NOMO-1 treated with DMSO at 0.1 percent for 48 hours (cell line): ENCODE data around the gene C1orf52.

Experiments
- DNase-seq: peaks from one replicate; lab custom pipeline; 2025; ENCODE audit not compliant: unreplicated experiment; lab: John Stamatoyannopoulos, UW

The C1orf52 gene

GRCh38 chr1:85237613-85238012, 21.8 kb downstream of the C1orf52 start:
- no peak for DNase-seq

- DNase-seq: no peak
Observed at GRCh38 chr1:85230305-85230977, 29.0 kb downstream of the C1orf52 start.

GRCh38 chr1:85229574-85230097, 29.8 kb downstream of the C1orf52 start:
- no peak for DNase-seq

GRCh38 chr1:85228972-85229371, 30.5 kb downstream of the C1orf52 start:
- DNase-seq: no peak

- DNase-seq: peak; percentile 6
Observed at GRCh38 chr1:85225624-85226380, 33.7 kb downstream of the C1orf52 start.

- DNase-seq: no peak
Observed at GRCh38 chr1:85224734-85225623, 34.5 kb downstream of the C1orf52 start.

GRCh38 chr1:85224295-85224694, 35.2 kb downstream of the C1orf52 start:
- no peak for DNase-seq

- no peak for DNase-seq
Observed at GRCh38 chr1:85223334-85223733, 36.1 kb downstream of the C1orf52 start.

GRCh38 chr1:85220756-85221201, 38.7 kb downstream of the C1orf52 start:
- DNase-seq: no peak

- no peak for DNase-seq
Observed at GRCh38 chr1:85219853-85220610, 39.4 kb downstream of the C1orf52 start.

- no peak for DNase-seq
Observed at GRCh38 chr1:85216697-85217096, 42.8 kb downstream of the C1orf52 start.

GRCh38 chr1:85214654-85215053, 44.8 kb downstream of the C1orf52 start:
- DNase-seq: no peak

GRCh38 chr1:85208488-85208887, 51.0 kb downstream of the C1orf52 start:
- DNase-seq: no peak

- DNase-seq: no peak
Observed at GRCh38 chr1:85203573-85204171, 55.8 kb downstream of the C1orf52 start.

- no peak for DNase-seq
Observed at GRCh38 chr1:85202864-85203255, 56.6 kb downstream of the C1orf52 start.

GRCh38 chr1:85202092-85202863, 57.2 kb downstream of the C1orf52 start:
- DNase-seq: no peak

GRCh38 chr1:85201340-85202091, 57.9 kb downstream of the C1orf52 start:
- no peak for DNase-seq

GRCh38 chr1:85200463-85201339, 58.8 kb downstream of the C1orf52 start, which contains the start of gene SYDE2:
SYDE2 (minus strand) TSS chr1:85201016; CDS start chr1:85200996, 20 bp downstream.
- peak; percentile 46 for DNase-seq
